Measurements from ENCODE around the gene CNOT1. TPM values are rescaled to one million over a fixed set of nuclear protein-coding genes. Genes with fewer than 3 reads are reported as not detected.

CNOT1 gene
- total and polyA plus RNA-seq, 8 donors: 137 to 209 (median 180) TPM

DNA sequence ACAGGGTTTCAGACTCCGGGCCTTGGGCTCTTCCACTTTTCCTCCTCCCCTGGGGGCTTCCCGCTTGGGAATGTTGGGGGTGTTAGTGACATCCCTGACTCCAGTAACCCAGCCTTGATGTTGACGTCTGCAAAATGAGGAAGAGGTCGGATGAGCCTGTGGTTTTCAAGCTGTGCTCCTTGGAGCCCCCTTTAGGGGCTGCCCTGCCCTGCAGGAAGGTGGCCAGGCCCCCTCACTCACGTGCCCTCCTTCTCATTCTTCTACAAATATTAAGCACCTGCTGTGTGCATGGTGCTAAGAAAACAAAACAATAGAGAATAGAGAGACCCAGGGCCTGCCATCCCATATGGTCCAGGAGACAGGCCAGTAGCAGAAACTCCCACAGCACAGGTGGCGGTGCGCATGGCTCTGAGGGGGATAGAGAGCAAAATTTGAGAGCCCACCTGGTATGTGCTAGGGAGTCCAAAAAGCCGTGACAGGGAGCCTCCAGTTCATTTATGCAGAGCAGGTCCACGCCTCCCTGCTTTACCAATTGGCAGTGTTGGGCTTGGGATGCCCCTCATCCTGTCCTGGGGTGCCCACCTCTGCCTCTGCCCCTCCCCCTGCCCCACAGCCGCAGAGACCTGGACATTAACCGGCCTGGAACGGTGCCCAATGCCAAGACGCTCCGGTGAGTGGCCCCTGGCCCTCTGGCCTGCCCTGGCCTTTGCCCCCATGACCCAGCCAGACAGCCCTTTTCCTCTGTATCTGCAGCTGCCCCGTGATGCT, 122.2 kb downstream of the CNOT1 start:
- intact Hi-C loops (cut with DNase I): no loop called here
- no peak for ATAC-seq
- H3K4me3 ChIP-seq: no peak overlapping the region
- H3K27me3 ChIP-seq: peaks cover 0 to 30% of the 10 kb centered on the region in 2 donors
- H3K27ac ChIP-seq: no peak overlapping the region
- no peaks in the 10 kb centered on the region for H3K4me1 ChIP-seq
- no peaks in the 10 kb centered on the region for H3K36me3 ChIP-seq
- TF ChIP-seq, protein P1, sequence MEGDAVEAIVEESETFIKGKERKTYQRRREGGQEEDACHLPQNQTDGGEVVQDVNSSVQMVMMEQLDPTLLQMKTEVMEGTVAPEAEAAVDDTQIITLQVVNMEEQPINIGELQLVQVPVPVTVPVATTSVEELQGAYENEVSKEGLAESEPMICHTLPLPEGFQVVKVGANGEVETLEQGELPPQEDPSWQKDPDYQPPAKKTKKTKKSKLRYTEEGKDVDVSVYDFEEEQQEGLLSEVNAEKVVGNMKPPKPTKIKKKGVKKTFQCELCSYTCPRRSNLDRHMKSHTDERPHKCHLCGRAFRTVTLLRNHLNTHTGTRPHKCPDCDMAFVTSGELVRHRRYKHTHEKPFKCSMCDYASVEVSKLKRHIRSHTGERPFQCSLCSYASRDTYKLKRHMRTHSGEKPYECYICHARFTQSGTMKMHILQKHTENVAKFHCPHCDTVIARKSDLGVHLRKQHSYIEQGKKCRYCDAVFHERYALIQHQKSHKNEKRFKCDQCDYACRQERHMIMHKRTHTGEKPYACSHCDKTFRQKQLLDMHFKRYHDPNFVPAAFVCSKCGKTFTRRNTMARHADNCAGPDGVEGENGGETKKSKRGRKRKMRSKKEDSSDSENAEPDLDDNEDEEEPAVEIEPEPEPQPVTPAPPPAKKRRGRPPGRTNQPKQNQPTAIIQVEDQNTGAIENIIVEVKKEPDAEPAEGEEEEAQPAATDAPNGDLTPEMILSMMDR (IDR thresholded peaks at IDR 0.05): no peak
- DNase-seq: no peak
- no peaks in the 10 kb centered on the region for H3K9me3 ChIP-seq

DNA sequence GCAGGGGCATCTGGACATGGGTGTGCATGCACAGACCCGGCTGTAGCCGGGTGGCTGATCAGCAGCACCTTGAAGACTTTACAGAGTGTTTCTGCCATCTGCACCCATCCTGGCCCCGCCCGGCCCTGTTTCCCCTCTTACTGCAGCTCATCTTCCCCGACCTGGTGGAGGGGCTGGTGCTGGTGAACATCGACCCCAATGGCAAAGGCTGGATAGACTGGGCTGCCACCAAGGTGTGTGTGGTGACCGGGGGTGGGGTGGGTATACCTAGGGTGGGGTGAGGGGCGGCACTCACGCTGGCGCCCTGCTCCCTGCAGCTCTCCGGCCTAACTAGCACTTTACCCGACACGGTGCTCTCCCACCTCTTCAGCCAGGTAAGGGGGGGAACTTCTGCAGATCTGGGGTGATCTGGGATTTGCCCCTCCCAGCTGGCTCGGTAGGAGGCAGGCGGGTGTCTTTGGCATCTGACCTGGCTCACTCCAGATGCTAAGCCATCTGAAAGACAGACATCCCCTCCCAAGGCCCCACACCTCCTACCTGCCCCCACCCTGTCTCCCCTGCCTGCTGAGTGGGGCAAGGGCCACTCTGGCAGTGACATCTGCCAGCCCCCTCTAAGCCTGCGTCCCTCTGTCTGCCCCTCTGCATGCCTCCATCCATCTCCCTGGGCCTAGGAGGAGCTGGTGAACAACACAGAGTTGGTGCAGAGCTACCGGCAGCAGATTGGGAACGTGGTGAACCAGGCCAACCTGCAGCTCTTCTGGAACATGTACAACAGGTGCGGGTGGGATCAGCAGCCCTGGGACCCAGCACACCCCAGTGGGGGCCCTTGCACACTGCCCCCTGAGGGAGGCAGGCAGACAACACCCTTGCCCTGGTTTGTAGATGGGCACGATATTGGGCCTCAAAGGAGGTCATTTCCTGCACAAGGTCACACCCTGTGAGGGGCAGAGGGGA, 123.1 kb downstream of the CNOT1 start:
- no peak for ATAC-seq
- H3K4me3 ChIP-seq: no peak overlapping the region
- H3K27me3 ChIP-seq: peaks cover under 1 to 39% of the 10 kb centered on the region in 2 donors
- no peaks in the 10 kb centered on the region for H3K9me3 ChIP-seq
- no peak overlapping the region for H3K27ac ChIP-seq
- H3K36me3 ChIP-seq: no peaks in the 10 kb centered on the region
- peaks cover under 1 to 2% of the 10 kb centered on the region in 2 donors for H3K4me1 ChIP-seq
- intact Hi-C loops (cut with DNase I): no loop called here
- DNase-seq: peak in 1 of 4 donors; percentile 74
- TF ChIP-seq, protein P1 (IDR thresholded peaks at IDR 0.05): no peak

DNA sequence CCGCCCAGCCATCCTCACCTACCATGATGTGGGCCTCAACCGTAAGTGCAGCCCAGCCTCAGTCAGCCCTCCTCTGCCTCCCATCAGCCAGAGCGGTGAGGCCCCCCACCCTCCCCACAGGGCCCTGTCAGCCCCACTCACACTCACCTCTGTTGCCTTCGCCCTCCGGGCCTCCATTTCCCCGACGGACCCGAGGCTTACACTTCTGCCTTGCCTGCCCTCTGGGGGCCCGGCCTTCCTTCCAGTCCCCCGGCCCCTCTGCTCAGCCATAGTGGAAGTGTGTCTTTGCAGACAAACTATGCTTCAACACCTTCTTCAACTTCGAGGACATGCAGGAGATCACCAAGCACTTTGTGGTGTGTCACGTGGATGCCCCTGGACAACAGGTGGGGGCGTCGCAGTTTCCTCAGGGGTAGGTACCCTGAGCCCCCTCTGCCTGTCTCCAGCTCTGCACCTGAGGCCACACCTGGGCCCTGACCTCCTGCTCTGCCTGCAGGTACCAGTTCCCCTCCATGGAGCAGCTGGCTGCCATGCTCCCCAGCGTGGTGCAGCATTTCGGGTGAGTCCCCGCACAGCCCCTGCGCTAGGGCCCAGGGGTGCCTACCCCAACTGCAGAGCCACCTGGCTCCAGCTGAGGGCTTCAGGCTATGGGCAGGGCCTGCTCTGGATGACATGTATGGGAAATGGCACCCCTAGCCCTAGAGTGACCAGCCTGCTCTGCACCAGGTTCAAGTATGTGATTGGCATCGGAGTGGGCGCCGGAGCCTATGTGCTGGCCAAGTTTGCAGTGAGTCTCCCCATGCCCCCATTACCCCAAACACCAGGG, 125.5 kb downstream of the CNOT1 start:
- intact Hi-C loops (cut with DNase I): no loop called here
- ATAC-seq (no peak), DNase-seq (peak in 1 of 4 donors; percentile 54)
- Histone ChIP-seq H3K27ac (no peak overlapping the region), H3K4me1 (peaks cover 10 to 11% of the 10 kb centered on the region in 2 donors), H3K36me3 (no peaks in the 10 kb centered on the region), H3K27me3 (peaks cover 12 to 63% of the 10 kb centered on the region in 2 donors), H3K9me3 (no peaks in the 10 kb centered on the region), H3K4me3 (no peak overlapping the region)
- TF ChIP-seq, protein P1 (IDR thresholded peaks at IDR 0.05): no peak

DNA sequence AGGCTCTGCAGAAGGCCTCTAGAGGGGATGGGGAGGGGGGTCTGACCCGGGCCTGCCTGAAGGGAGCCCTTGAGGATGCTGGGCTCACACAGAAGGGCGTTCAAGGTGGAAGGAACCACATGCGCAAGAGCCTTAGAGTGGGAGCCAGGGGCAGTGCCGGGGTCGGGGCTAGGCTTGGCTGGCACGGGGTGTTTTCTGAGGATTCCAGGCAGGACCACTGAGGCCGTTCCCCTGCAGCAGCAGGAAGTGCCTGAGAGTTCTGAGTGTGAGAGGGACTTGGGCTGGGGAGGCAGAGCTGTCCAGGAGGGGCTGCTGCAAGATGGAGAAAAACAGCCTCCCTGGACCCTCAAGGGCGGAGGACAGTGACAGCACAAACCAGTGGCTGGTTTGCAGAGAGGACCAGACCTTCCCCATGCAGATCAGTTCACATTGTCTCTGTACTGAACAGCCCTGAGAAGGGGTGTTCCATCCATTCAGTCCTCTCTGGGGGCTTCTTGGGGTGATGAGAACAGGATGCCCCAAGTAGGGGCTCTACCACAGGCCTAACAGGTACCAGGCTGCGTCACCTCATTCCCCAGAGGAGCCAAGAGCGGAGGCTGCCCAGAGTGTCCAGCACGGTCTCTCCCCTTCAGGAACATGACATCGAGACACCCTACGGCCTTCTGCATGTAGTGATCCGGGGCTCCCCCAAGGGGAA, 126.3 kb downstream of the CNOT1 start:
- Histone ChIP-seq H3K9me3 (no peaks in the 10 kb centered on the region), H3K36me3 (no peaks in the 10 kb centered on the region)

More for the DNA sequence above, 126.3 kb downstream of the CNOT1 start:
- Histone ChIP-seq H3K27ac (no peak overlapping the region), H3K27me3 (peaks cover 12 to 66% of the 10 kb centered on the region in 2 donors), H3K4me3 (no peak overlapping the region), H3K4me1 (peaks cover 10 to 11% of the 10 kb centered on the region in 2 donors)
- intact Hi-C loops (cut with DNase I): no loop called here
- no peak for DNase-seq
- no peak for ATAC-seq
- TF ChIP-seq, protein P1 (IDR thresholded peaks at IDR 0.05): no peak

Data from left lung (tissue), 10 donors.